GM19193 (cell line): ENCODE measurements around the gene FAM117B.

Source experiments
- POLR2A ChIP-seq: IDR thresholded peaks from 4 replicates; pipeline ENCODE4 v1.6.1; 2011; ENCODE audit not compliant: insufficient read depth, insufficient read length; ENCODE audit errors: extremely low read depth

Gene FAM117B

GRCh38 chr2:202680512-202680911, 45.7 kb downstream of the FAM117B start:
- TF ChIP-seq POLR2A: no peak

- no peak for TF ChIP-seq POLR2A
Measured at GRCh38 chr2:202681688-202682205, 47.0 kb downstream of the FAM117B start.

GRCh38 chr2:202682274-202682673, 47.5 kb downstream of the FAM117B start:
- no peak for TF ChIP-seq POLR2A

GRCh38 chr2:202687276-202687675, 52.5 kb downstream of the FAM117B start:
- no peak for TF ChIP-seq POLR2A

- TF ChIP-seq POLR2A: no peak
Measured at GRCh38 chr2:202689459-202689858, 54.7 kb downstream of the FAM117B start.

GRCh38 chr2:202689898-202690297, 55.1 kb downstream of the FAM117B start:
- no peak for TF ChIP-seq POLR2A

- TF ChIP-seq POLR2A: no peak
Measured at GRCh38 chr2:202690321-202690900, 55.6 kb downstream of the FAM117B start.

GRCh38 chr2:202693503-202693902, 58.7 kb downstream of the FAM117B start:
- TF ChIP-seq POLR2A: no peak

- no peak for TF ChIP-seq POLR2A
Measured at GRCh38 chr2:202695166-202695565, 60.4 kb downstream of the FAM117B start.

- TF ChIP-seq POLR2A: no peak
Measured at GRCh38 chr2:202700075-202700901, 65.5 kb downstream of the FAM117B start.

- TF ChIP-seq POLR2A: no peak
Measured at GRCh38 chr2:202703091-202703490, 68.3 kb downstream of the FAM117B start.

- no peak for TF ChIP-seq POLR2A
Measured at GRCh38 chr2:202704248-202704647, 69.5 kb downstream of the FAM117B start.

GRCh38 chr2:202705446-202706020, 70.8 kb downstream of the FAM117B start:
- TF ChIP-seq POLR2A: no peak

- no peak for TF ChIP-seq POLR2A
Measured at GRCh38 chr2:202716114-202716718, 81.4 kb downstream of the FAM117B start.

- no peak for TF ChIP-seq POLR2A
Measured at GRCh38 chr2:202716953-202717597, 82.3 kb downstream of the FAM117B start.
